CD4-positive, alpha-beta T cell treated with Interleukin-21 for 1 hour (primary cell): ENCODE measurements around the gene ARPC1A.

Experiments used
- DNase-seq: peaks from one replicate; pipeline ENCODE4 v3.0.0-alpha.2; 2020

The ARPC1A gene

GRCh38 chr7:99392046-99392445, 66.3 kb downstream of the ARPC1A start:
- no peak for DNase-seq

GRCh38 chr7:99392659-99393354, 67.1 kb downstream of the ARPC1A start:
- peak; percentile 90 for DNase-seq

DNA sequence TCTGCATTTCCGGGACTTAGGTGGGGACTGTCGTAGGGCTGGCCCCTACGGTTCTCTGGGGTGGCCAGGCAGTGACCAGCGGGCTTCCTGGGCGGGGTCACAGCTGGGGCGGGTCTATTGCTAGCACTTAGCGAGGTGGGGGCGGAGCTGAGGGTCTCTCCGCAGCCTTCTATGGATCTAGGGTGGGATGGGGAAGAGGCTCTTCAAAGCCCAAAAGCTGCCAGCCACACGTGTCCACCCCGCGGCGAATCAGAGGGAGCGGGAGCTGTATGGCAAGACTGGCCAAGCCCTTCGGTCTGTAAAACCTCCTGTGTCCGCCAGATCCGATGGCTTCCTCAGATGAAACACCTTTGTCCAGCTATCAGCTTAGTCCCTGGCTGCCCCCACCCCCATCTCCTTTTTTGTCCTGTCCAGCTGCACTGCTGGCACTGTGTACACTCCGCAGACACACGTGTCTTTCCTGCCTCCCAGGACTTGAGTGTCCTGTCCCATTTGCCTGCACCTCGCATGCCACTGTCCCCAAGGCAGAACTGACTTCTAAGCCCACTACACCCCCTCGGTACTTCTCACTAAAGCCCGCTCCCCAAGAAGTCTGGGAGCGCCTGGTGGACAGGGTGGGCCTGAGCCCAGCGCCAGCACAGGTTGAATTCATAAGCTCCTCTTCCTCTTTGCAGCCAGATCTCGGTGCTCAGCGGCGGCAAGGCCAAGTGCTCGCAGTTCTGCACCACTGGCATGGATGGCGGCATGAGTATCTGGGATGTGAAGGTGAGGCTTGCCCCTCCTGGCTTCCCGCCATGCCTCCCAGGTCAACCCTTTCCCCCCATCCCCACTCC, 67.9 kb downstream of the ARPC1A start:
- DNase-seq = no peak

- no peak for DNase-seq
Measured at GRCh38 chr7:99394188-99394502, 68.4 kb downstream of the ARPC1A start.

GRCh38 chr7:99395616-99396327, 70.1 kb downstream of the ARPC1A start:
- no peak for DNase-seq

- DNase-seq = no peak
Measured at GRCh38 chr7:99396418-99397296, 71.0 kb downstream of the ARPC1A start.

GRCh38 chr7:99397297-99397983, 71.7 kb downstream of the ARPC1A start:
- DNase-seq = no peak

DNA sequence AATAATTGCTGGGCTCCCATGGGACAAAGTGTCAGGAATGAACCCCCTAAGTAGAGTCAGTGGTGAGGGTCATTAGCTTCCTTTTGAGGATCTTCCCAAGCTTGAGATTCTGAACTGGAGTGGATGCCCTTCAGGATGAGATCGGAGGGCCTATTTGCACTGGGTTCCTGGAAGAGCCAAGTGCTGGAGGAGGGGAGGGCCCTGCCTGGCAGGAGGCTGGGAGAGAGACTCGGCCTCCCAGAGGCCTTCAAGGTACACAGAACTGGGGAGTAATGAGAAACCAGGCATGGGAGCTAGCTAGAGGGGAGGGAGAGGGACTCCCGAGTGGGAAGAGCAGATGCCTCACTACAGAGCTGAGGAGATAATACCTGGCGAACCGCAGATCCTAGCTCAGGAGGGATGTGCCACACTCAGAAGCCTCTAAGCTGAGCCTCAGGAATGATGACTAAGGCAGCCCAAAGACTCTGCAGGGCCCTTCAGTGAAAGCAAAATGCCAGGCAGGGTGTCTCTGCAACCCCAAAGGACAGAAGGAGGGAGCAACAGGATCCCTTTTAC, 73.3 kb downstream of the ARPC1A start:
- DNase-seq = no peak

- no peak for DNase-seq
Measured at GRCh38 chr7:99399597-99399996, 73.9 kb downstream of the ARPC1A start.

DNA sequence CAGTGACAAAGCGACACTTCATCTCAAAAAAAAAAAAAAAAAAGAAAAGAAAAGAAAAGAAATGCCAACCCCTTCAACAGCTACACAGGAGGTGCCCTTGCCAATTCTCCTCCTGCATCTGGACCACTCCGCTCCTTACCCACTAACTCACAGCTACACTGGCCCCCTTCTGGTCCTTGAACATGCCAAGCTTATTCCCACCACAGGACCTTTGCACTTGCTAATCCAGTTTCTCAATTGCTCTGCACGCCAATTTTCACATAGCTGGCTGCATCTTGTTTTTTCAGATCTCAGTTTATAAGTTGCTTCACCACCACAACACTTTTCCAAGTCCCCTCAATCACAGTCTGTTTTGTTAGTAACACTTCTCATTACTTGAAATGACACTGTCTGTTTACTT, 77.2 kb downstream of the ARPC1A start:
- DNase-seq = no peak

- no peak for DNase-seq
Measured at GRCh38 chr7:99403764-99404163, 78.1 kb downstream of the ARPC1A start.

- no peak for DNase-seq
Measured at GRCh38 chr7:99404235-99404976, 78.7 kb downstream of the ARPC1A start.

- DNase-seq = no peak
Measured at GRCh38 chr7:99404977-99405320, 79.3 kb downstream of the ARPC1A start.

DNA sequence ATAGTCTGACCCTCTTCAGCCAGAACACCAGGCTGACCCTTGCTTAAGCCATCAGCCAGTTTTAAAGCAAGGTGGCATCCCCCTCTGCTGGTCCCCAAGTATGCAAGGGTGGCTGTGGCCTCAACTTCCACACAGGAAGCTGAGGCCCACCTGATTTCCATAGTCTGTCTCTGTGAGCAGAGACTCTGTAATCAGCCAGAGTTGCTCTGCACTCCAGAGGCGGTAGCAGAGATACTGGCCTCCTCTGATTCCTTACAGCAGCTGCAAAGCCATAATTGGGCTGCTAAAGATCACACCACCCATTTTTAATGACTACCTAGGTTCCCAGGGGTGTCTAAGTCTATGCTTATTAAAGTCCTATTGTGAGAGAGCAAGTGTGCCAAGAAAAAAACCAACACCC, 80.9 kb downstream of the ARPC1A start:
- DNase-seq = no peak

DNA sequence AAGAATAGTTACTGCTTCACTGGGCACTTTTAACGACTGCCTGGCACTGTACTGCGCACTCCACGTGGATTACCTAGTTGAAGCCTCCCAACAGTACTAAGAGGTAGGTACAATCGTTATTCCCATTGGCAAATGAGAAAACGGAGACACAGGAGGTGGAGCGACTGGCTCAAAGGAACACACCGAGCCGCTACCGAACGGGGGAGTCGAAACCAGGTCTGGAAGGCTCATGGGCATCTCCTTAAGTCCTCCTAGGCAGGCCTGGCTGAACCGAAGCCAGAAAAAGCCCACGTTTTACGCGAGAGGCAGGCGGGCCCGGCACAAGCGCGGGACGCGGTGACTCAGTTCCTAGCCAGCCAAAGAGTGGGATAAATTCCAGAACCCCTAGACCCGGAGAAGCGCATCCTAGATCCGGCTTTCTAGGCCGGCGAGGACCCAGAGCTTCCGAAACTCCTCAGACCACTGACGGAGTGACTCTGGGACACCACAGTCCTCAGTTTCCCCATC, 82.2 kb downstream of the ARPC1A start:
- DNase-seq = peak; percentile 35

GRCh38 chr7:99408379-99409191, 82.9 kb downstream of the ARPC1A start, which contains the start of the genes BUD31 and PDAP1:
Gene BUD31 (plus strand): TSS chr7:99408969. CDS start chr7:99411093, 2,124 bp downstream.
Gene PDAP1 (minus strand): TSS chr7:99408597. CDS start chr7:99408548, 49 bp downstream.
- peak; percentile 97 for DNase-seq

- DNase-seq = peak; percentile 29
Measured at GRCh38 chr7:99409192-99409572, 83.5 kb downstream of the ARPC1A start.

DNA sequence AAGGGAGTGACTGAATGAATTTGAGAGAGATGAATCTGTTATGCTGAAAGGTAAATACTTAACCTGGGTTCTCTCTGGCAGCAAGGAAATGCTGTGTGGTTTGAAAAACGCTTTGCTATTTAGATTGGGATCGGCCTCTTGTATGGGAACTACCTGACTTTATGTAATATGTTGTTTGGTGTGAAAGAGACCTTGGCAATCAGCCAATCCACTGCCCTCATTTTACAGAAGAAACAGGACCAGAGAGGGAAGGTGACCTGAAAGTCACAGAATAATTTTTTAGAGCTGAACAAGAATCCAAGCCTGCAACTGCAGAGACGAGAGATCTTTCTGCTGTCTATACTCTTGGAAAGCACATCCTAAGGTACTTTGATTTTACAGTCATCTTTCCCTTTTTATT, 84.1 kb downstream of the ARPC1A start:
- DNase-seq = peak; percentile 29

DNA sequence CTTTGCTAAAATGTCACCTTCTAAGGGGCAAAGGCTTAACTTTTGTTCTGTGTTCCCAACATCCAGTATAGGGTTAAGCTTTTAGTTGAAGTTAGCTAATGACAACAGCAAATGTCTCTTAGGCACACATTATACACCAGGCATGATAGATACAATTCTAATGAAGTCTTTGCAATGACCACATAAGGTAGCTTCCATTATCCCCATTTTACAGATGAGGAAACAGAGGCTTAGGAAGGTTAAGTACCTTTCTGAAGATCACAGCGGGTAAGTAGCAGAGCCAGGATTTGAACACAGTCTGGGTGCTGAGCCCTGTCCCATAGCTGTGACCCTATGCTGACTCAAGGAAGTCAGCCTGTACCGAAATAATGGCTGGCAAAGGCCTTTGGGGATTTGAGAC, 84.9 kb downstream of the ARPC1A start:
- DNase-seq = no peak
